SU-DHL-6 (cell line): Measurements from ENCODE around the gene UBAC2.

Experiments used
- CTCF ChIP-seq: fragments of 200-600 bp; sonication (generic); IDR thresholded peaks from one replicate; pipeline ENCODE4 v1.5.1; 2017; ENCODE audit warnings: antibody characterized with exemption, mild to moderate bottlenecking, low read length, moderate library complexity; ENCODE audit not compliant: insufficient read depth, poor library complexity, severe bottlenecking
- EZH2phosphoT487 ChIP-seq: fragments of 200-600 bp; sonication (generic), shearing (Covaris generic); conservative IDR thresholded peaks from 2 replicates; pipeline ENCODE4 v1.6.1; 2018; ENCODE audit warnings: mild to moderate bottlenecking, antibody characterized with exemption, low read length, moderate library complexity, mixed read lengths

- no peak for TF ChIP-seq CTCF
- no peak for TF ChIP-seq EZH2phosphoT487
These were observed 202.9 kb downstream of the UBAC2 start for GRCh38 chr13:99403458-99403971.
